Stomach (tissue), 4 donors: ENCODE results near the gene CCDC127.

Experiments used
- CTCF ChIP-seq, 7 experiments: fragments of 450-650 bp in 4 of 7; fragments of 200-600 bp in 3 of 7; sonication (generic) in 3 of 7; IDR thresholded peaks; one replicate each; pipeline ENCODE4 v1.5.1; 2016 to 2019; ENCODE audit warnings: antibody characterized with exemption in 7 of 7, control low read depth in 2 of 7, mild to moderate bottlenecking in 1 of 7
- POLR2A ChIP-seq, 4 donors: fragments of 450-650 bp; IDR thresholded peaks; one replicate each; pipeline ENCODE4 v1.6.1; 2016; ENCODE audit warnings: antibody characterized with exemption in 4 of 4, control low read depth in 2 of 4, mild to moderate bottlenecking in 1 of 4, moderate library complexity in 1 of 4

DNA sequence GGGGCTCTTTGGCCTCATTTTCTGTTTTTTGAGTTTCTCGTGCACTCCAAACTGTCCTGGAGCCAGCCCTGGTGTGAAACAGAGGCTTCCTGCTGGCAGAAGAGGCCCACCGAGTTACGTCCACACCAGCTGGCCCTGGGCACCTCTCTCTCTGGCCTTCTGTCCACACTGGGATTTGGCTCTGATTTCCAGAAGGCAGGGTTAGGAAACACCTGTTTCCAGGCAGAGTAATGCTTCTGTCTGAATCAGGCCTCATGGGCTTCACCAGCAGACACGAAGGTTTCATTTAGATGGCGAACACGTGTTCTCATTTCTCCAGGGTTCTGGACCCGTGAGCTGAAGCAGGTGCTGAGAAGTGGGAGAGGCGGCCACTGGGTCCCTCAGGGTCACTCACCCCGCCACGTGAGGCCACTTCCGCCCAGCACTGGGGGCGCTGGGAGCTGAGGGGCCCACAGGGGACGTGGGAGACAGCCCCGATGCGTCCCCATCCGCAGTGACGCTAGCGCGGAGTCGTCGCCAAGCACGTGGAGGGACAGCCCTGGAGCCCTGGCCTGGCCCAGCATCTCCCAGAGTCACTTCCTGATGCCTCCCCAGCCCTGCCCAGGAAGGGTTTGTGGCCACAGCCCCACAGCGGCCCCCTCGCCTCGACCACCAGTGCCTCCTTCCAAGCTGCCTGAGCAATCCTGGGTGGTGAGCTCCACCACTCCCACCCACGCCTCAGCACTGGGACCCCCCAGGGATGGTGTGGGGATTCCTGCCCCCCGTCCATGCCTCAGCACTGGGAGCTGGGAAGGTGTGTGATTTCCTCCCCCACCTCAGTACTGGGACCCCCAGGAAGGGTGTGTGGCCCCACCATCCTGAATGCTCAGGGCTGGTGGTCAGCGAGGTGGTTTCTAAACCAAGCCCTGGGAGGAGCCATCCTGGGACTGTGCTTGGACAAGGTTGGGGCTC lies 31.6 kb downstream of the CCDC127 start:
- no peak for TF ChIP-seq CTCF (IDR thresholded peaks at IDR 0.05)
- TF ChIP-seq POLR2A (IDR thresholded peaks at IDR 0.05), result no peak
